Measurements from ENCODE around the gene SOX30.

The SOX30 gene

DNA sequence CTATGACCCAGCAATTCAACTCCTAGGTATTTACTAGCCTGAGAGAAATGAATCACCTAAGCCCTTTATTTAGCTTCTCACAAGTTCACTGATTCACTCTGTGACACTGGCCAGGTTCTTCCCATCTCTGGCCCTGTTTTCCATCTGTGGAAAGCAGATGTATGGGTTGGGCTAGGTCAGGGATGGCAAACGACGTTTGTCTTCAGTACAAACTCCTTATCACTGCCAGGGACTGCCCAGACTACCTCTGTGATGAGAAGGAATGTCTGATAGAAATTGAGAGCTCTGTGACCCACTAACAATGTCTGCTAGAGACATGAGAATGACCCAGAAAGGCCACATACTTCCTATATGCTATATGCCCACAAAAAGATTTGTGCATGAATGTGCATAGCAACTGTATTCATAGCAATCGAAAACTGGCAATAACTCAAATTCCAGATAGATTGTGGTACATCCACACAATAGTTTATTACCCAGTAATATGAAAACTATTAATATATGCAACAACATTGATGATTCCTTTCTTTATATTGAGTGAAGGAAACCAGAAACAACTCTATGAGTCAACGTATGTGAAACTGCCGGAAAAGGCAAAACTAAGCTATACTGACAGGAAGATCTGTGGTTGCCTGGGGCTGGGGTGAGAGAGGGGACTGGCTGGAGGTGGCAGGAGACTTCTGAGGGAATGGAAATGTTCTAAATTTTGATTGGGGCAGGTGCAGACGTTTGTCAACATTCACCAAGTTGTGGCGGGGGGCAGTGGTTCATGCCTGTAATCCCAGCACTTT, 44.7 kb downstream of the SOX30 start:
- peak; percentile 58 for DNase-seq

DNA sequence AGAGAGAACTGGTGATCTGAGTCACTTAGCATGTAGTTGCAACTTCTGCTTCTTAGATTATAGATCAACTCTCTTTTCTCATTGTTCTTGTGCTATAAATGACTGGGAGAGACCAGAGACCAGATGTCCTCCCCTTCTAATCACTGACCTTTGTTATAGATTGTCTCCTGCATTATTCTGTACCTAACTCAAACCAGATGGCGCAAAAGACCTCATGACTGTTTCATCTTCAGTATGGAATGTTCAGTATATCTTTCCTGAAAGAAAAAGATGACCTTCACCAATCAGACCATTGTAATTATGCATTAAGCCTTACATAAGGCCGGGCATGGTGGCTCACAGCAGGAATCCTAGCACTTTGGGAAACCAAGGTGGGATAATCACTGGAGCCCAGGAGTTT, 46.2 kb downstream of the SOX30 start:
- DNase-seq, result no peak

DNA sequence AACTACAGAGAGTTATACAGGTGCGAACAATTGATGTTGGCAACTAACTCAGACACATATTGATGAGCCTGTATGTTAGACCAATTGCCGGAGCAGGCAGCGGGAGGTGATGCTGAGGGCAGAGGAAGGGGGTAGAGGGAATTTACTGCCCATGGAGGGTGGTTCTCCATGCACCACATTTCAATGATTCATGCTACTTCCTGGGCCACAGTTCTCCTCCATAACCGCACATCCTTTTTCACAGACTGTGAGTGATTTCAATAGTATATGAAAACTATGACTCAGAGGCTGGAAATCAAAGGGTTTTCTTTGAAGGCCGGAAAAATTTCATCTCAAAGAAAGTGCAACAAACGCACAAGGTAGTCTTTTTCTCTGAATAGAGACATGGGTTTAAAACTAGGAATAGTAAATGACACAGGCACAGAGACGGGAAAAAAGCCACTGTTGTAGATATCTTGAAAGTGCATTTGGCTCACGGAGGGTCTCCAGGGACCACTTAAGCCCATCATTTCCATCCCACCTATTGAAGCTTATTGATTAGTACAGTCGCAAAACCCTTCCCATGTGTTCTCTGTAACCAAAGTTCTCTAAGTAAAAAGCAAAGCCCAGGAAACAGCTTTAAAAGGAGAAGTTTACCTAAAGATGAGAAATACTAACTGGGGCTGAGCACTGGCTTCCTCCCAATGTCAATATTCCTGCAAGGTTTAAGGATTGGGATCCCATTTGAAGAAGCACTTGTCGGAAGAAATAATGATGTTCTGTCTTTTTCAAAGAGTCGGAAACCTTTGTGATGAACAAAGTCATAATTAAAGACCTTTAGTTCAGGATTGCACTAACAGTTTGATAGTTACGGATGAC, 48.7 kb downstream of the SOX30 start:
- DNase-seq, result peak; percentile 94

DNA sequence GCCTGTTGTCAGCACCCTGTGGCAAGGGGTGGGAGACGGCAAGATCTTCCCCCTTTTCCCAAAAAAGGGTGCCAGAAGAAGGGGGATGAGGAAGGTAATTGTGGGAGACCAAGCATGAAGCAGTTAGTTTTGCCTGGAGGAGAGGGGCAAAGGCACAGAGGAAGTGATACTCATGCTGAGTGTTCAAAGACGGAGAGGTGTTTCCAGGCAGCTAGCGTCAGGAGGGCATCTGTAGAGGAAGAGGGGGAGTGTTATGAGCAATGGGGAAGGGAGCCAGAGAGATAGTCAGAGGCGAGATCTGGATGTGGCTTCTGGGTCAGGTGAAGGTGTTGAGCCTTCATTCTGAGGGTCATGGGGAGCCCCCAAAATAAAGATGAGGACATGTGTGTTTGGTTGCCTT, 49.7 kb downstream of the SOX30 start:
- DNase-seq, result peak; percentile 84

DNA sequence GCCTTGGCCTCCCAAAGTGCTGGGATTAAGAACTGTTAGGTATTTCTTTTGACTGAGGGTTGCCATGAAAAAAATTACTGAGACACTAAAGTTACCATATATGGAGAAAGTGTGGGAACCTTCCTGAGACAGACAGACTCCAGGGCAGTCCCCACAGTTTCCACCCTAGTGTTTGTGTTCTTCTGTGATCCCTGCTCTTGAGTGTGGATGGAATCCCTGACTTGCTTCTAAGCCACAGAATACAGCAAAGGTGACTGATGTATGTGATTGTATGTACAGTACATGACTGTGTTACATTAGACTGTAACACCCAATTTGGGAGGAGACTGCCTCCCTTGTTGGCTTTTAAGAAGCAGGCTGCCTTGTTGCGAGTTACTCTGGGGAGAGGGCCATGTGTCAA, 52.0 kb downstream of the SOX30 start:
- no peak for DNase-seq

DNA sequence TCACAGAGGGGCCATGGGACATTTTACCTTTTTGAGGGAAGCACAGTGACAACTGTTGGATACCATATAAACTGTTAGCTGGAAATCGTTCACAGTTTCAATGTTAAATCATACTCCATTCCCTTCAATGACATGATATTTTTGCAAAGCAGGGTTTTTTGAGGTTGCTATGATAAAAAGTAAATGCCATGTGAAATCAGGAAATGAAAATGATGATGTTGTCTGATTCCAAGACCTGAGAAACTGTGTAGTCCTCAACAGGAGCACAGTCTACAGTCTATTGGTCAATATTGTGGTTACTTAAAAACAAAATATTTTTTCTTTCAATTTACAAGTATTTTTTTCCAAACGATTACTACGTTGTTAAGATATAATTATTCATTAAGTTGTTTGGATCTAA, 52.7 kb downstream of the SOX30 start:
- no peak for DNase-seq

DNA sequence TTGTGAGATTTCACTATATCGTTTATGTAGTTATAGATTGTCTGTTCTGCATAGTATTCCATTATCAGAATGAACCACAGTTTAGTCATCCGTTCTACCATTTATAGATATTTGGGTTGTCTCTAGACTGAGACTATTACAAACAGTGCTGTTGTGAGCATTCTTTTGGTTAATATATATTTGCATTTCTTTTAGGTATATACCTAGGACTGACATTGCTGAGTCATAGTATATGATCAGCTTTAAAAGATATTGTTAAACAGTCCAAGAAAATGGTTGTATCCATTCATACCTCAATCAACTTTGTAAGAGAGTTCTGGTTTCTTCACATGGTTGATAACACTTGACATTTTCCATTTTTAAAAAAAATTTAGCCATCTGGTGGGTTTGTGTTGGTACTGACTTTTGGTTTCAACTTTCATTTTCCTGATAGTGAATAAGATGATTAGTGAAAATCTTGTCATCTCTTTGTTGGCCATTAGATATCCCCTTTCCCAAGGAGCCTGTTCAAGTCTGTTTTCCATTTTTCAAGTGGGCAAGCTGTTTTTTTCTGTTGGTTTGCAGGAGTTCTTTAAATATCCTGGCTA, 53.8 kb downstream of the SOX30 start:
- no peak for DNase-seq

DNA sequence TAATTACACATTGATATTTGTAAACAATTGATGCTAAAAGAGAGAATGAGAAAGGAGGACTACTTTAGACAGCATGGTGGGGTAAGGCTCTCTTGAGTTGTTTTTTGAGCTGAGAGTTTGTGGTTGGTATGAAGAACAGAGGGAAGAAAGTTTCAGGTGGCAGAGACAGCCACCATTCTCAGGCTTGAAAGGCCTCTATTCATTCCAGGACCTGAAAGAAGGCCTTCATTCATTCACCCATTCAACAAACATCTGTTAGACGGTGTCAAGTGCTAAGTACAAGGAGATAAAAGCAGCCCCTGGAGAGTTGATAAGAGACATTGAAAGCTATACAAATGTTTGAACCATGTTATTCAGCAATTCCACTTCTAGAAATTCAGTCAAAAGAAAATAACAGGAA, 55.0 kb downstream of the SOX30 start:
- DNase-seq, result no peak

DNA sequence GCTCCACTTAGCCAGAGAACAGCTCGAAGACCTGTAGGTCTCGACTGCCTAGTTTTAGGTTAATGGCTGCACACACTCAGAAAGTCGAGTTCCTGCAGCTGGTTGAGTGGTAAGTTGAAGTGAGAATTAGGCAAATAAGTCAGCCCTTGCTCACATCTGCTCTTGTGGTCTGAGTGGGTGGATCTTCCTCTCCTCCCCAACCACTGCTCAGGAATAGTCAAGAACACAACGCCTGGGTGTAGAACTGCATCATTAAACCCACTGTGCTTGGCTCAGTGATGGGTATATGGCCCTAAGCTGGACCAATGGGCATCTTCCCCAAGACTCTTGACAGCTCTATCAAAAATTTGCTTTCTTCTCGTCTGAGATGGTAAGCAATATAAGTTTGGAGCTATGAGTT, 55.8 kb downstream of the SOX30 start:
- DNase-seq, result no peak

DNA sequence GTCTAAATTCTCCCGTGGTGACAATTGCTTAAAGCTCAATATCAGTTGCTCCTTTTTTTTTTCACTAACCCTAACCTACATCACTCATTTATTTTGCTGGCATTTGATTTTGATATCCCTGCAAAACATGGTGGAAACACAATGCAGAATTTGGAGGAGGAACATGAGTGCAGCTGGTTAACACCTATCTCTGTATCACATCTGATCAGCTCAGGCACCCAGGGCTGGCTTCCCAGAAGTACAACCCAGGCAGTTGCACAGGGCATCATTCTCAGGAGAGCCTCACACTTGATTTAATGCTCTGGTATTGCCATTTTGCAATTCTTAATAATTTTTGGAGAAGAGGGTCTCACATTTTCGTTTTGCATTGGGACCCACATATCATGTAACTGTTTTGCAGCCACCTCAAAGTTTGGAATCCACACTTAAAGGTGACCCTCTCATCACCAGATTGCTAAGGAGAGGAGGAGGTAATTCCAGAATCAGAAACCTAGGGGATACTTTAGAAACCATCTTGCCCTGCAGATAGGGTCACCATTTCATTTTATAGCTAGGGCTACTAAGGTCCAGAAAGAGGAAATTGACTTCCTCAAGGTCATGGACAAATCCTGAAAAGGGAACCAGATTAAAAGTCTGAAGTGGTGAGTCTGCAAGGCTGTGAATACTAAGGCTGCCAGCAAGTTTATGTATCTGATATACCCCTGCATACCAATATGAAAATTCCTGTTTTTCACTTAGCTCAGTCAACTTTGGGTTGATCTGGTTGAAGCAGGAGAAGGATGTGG, 57.4 kb downstream of the SOX30 start:
- no peak for DNase-seq

DNA sequence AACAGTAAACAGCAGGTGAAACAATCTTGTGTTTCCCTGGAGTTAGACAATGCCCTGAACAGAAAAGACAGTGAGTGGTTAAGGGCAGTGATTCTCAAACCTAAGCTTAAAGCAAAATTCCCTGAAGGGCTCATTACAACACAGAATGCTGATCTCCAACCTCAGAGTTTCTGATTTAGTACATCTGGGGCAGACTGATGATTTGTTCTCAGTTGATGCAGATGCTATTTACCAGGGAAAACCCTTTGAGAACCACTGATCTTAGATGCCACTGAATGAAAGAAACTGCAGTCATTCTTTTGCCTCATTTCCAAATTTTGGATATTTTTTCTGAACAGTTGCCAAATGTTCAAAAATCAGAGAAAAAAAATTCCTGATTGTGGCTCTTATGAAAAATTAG, 58.0 kb downstream of the SOX30 start:
- DNase-seq, result no peak

DNA sequence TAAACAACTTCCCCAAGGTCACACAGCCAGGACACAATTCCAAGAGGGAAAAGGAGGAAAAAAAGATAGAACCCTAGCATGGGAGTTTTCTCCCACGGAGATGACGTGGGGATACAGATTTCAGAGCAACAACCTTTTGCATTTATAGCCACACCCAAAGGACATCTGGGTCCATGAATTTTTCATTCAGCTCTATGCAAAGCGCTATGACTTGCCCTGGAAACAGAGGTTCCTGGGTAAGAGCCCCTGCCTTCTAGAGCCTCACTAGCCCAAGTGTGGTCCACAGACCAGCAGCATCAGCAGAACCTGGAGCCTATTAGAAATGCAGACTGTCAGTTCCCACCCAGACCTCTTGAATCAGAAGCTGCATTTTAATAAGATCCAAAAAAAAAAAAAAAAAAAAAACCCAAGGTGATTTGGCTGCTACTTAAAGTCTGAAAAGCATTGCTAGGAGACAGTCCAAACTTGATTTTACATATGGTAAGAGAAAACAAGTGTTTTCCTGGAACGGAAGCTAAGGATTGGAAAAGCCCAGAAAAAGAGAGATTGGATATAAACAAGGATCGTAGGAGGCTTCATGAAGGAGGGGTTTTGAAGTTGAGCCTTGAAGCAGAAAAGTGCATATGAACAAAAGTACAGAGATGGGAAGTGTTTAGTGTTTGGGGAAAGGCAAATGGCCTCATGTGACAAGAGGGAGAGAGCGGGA, 59.0 kb downstream of the SOX30 start:
- no peak for DNase-seq

DNA sequence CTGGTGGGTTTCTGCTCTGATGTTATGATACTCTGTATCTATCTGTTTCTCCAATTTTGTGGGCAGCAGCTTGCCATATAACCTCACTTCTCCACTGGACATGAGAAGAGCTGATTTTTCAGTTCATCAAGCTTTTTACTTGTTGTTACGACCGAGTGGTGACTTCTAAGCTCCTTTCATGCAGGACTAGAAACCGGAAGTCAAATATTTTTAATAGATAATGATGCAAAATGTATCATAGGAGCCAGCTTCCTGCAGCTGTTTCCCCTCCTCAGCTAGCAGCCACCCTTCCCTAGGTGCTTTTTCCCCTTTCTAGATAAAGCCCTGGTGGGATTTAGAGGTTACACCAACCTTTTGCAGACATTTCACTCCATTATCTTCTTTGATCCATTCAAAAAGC, 59.6 kb downstream of the SOX30 start:
- no peak for DNase-seq

DNA sequence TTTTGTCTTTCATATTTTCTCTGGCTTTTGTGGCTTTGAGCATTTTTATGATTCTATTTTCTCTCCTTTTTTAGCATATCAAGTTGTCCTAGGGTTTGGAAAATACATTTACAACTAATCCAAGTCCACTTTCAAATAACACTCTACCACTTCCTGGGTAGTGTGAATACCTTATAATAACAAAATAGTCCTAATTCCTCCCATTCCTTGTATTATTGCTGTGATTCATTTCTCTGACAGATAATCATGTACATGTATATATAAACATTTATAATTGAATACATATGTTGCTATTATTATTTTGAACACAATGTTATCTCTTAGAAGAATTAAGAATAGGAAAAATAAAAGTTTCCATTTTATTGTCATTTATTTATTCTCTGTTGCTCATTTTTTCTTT, 61.8 kb downstream of the SOX30 start:
- DNase-seq, result no peak

DNA sequence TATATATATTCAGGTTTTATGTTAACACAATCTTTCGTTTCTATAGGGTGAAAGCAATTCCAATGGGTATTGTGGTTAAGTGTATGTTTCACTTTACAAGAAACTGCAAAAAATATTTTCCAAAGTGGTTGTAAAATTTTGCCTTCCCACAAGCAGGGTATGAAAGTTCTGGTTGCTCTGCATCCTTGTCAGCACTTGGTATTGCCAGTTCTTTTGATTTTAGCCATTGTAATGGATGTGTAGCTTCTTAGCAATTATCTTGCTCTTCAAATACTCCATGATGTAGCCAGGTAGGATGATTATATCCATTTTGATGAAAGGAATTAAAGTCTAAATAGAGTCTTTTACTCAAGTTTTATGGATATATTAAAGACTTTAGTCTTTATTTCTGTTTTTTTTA, 67.6 kb downstream of the SOX30 start:
- DNase-seq, result no peak

DNA sequence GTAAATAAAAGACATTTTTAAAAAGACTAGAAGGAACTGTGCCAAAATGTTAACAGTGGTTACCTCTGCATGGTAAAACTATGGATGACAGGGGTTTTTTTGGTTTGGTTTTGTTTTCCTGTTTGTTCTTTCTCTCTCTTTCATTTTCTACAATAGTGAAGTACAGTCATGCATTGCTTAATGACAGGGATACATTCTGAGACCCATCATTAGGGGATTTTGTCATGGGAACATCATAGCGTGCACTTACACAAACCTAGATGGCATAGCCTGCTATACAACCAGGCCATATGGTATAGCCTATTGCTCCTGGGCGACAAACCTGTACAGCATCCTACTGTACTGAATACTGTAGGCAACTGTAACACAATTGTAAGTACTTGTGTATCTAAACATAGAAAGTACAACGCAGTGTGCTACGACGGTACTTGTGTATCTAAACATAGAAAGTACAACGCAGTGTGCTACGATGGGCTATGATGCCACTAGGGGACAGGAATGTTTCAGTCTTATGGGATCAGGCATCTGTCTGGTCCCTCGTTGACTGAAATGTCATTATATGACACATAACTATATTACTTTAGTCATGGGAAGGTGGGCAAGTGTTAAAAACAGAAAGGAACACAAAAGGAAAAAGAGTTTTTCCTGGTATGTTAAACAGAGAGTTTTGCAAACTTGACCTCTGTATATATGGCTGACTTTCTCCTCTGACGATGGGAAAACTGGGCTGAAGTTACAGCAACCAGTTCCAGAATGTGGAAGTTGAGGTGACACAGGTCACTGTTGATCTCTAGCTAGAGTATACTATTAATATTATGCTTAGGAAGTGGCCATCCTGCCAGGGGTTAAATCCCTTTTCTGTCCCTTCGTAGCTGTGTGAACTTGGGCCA, 69.3 kb downstream of the SOX30 start:
- no peak for DNase-seq

DNA sequence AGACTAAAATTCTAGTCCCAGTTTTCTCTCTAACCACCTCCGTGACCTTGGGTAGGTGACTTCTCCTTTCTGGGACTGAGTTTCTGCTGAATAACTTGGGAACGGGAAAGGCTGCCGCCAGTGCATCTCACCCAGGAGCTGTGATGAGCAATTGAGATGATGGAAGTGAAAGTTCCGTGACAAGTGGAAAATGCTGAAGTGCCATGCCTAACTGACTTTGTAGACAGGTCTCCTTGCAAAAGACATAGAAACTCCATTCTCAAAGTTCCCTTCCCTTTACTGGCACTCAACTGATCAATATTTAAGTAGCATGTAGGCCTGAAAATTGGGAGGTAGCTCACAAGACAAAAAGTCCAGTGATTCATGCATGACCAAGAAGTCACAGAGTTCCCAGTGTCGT, 70.3 kb downstream of the SOX30 start:
- DNase-seq, result no peak

DNA sequence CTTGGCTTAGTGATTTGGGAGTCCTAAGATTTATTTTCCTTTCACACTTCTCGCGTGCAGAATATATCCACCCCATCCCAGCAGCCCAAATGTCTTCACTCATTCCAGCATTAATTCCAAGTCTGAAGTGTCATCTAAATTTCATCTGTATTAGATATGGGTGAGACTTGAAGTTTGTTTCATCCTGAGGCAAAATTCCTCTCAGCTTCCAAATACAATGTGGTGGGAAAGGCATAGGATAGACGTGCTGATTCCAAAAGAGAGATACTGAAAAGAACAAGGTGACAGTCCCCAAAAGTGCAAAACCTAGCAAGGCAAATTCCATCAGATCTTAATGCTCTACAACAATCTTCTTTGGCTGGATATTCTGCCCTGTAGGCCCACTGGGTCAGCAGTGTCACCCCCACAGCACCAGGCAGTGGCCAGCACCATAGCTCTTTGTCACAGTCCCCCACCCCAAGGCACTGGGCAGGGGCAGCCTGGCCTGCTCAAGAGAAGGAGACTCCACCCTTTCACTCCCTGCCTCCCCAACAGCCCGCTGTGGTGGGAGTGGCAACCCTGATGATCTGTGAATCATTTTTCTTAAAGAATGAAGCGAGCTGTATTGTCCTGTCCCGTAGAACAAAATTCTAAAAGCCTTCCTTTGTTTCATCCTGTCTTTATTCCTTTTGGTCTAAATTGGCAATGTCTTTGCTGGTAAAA, 74.0 kb downstream of the SOX30 start:
- DNase-seq, result no peak

DNA sequence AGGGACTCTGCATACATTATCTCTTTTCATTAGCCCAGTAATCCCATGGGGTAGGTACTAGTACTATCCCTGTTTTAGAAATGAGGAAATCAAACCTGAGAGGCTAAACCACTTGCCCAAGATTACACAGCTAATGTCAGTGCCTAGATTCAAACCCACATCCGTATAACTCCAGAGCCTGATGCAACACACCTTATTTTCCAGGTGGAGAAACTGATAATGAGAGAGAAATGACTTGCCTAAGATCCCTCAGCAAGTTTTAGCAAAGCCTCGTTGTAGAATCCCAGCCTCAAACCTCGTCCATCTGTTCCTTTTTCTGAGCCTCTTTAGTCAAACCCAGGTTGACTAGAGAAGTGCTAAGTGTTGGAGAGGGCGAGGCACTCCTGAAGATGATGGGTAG, 75.6 kb downstream of the SOX30 start:
- DNase-seq, result no peak
